COLO829 (cell line): ENCODE data around the gene PSMD1.
"Not testable (repeated sequence)": the region's sequence is repeated elsewhere in the genome, so short reads cannot be mapped to it uniquely, and the experiment has no call there.

Source experiments
- DNase-seq: peaks from one replicate; pipeline ENCODE4 v3.0.0; 2012; ENCODE audit warnings: low spot score

Gene PSMD1

DNA sequence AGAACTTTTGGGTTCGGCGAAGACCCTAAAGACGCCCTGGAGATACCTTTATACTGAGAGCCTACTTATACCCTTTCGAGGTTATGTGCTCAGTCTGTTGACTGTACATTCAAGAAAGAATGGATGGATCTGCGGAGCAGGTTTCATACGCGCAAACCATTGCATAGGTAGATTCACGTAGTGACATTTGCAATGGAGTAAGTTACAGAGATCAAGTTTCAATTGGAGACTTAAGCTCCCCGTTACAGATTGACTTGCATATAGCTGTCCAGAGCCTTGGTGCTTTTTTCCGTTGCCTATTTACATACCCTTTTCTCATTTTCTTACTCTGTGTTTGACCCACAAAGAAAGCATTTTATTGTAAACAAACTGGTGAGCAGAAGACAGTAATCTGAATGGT is 923 bp downstream of the PSMD1 start:
- DNase-seq: no peak

DNA sequence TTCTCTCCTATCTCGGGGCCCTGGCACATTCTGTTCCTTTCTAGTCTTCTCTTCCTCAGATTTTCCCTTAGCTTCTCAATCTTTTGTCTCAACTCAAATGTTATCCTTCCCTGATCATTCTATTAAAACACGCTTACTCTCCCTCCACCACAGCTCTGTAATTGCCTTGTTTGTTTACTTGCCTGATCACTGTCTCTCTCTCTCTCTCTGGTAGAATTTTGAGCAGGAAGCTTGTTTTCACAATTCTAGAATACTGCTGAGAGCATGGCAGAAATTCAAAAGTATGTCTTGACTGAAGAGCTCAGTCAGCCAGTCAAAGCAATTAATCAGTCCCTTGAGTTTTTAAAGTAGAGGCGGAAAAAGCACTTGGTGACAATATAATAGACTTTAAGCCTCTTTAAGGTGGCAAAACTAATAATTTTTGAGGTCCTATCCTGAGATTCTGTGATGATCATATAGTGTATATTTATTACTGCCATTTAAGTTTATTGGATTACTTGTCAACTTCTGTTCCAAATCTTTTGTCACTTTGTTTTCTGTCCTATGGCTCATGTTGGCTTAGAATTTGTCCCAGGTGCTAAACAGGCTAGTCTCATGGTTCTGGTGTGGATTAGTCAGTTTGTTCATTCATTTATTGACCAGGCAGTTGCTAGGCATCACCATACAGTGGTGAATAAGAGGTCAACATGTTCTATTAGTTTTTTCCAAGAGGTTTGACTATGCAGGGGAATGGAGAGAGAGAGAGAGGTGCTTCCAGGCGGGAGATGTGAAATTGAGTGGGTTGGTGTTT is 2.3 kb downstream of the PSMD1 start:
- DNase-seq: no peak

DNA sequence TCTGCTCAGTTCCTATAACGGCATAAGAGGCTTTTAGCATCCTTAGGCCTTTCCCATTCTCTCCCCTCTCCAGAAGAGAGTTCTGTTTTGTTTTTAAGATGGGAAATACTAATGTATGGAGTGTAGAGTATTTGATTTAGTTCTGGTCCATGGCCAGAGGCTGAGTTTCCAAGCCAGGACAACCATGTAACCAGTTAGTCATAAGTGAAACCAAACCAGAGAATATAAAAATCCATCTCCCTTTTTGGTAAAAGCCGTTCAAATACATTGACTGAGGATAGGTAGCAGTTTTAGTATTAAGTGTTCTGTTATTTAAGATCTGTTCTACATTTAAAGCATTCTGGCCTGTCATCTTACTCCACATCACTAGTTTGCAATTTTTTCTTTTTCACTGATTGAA is 3.1 kb downstream of the PSMD1 start:
- no peak for DNase-seq

GRCh38 chr2:231062776-231063175 is 6.1 kb downstream of the PSMD1 start:
- no peak for DNase-seq

- no peak for DNase-seq
These were observed 6.7 kb downstream of the PSMD1 start for GRCh38 chr2:231063347-231063746.

- DNase-seq: no peak
These were observed 9.3 kb downstream of the PSMD1 start for GRCh38 chr2:231065966-231066365.

- not testable (repeated sequence) for DNase-seq
These were observed 10.9 kb downstream of the PSMD1 start for GRCh38 chr2:231067531-231067930.

- DNase-seq: no peak
These were observed 12.0 kb downstream of the PSMD1 start for GRCh38 chr2:231068525-231069222.

DNA sequence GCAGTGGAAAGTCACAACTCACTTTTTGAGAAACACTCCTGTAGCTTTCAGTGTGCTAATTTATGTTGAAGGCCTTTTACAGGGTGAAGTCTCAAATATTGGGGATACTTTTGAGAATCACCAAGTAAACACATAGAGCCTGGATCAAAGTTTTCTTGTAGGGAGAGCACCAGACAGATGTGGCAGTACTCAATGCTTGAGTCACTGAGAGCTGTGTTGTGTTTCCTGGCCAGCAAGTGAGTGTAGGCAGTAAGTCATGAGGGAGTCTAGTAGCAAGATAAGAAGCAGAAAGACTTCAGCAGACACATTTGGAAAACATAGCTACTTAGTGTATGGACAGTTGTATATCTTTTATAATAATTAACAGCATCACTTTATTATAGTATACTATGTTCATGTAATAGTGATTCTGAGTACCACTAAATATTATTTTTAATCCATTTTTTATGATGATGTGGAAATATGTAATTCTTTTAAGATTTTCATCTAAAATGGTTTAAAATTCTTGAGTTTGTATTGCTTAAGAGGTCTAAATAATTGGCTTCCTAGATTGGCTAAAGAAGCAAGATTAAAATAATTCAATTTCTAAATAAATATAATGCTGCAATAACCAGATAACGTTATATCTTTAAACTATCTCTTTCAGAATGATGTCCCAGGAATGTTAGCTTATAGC is 12.8 kb downstream of the PSMD1 start:
- DNase-seq: no peak

- no peak for DNase-seq
These were observed 27.9 kb downstream of the PSMD1 start for GRCh38 chr2:231084565-231084964.

DNA sequence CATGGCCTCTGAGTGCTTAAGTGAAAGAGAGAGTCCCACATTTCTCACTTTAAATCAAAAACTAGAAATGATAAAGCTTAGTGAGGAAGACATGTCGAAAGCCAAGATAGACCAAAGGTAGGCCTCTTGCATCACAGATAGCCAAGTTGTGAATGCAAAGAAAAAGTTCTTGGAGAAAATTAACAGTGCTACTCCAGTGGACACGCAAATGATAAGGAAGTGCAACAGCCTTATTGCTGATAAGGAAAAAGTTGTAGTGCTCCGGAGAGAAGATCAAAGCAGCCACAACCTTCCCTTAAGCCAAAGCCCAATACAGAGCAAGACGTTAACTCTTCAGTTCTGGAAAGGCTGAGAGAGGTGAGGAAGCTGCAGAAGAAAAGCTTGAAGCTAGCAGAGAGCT is 32.1 kb downstream of the PSMD1 start:
- no peak for DNase-seq

DNA sequence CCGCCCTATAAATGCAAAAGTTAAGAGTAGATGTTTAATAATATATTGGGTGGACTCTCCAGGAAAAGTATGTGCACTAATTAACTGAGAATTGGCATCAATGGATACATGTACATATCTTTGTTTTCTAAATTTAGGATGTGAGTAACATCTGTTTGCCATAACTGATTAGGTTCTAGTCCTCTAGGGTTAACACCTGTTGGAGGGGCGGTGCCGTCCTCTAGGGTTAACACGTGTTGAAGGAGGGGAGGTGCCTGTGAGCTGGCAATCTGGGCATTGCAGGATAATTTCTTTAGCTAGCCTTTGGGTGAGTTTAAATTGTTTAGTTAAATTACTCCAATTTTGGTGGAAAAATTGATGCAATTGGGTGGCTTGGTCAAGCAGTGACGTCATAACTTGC is 37.3 kb downstream of the PSMD1 start:
- DNase-seq: no peak

- DNase-seq: no peak
These were observed 38.2 kb downstream of the PSMD1 start for GRCh38 chr2:231094736-231095346.

GRCh38 chr2:231099918-231100317 is 43.3 kb downstream of the PSMD1 start:
- no peak for DNase-seq

DNA sequence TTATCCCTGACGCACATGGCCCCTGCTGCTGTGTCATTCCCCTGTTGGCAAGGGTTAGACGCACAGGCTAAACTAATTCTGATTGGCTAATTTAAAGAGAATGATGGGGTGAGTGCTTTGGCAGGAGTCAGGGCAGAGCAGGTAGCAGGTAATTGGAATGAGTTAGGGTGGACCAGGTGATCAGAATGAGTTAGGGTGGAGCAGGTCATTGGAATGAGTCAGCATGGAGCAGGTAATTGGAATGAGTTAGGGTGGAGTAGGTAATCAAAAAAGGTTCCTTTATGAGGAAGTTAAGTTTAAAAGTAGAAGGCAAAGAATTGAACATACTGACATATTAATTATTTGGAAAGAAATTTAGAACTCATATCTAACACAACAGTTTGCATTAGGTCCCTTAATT is 43.7 kb downstream of the PSMD1 start:
- not testable (repeated sequence) for DNase-seq

DNA sequence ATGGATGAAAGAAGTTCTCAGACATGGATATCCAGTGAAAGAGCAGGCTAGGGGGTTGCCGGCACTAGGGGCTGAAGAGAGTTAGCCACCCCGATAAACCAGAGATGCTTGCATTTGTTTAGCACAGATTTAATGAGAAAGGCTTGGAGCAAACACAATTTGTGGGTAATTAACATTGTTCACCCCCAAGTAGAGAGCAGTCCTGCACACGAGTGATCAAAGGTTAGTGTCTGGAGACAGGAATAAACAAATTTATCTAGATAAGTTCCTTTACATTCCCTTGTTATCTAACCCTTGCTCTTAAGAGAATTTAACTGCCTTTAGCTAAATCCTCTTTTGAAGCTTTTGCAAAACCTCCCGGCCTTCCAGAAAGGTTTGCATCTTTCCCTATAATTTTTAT is 44.3 kb downstream of the PSMD1 start:
- DNase-seq: no peak

DNA sequence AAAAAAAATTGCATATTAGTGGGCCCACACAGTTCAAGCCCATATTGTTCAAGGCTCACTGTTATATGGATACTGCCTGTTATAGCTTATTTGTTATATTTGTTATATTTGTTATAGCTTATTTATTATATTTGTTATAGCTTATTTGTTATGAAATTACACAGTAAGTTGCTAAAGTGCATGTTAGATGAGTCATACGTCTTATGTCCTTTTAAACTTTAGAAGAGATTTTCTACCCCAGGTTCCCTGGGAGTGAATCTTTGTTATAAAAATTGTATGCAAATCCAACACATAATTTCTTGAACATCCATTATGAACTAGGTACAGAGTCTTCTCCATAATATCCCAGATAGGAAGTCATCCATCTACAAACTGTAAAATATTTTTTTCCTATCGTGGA is 46.1 kb downstream of the PSMD1 start:
- no peak for DNase-seq

- peak; percentile 58 for DNase-seq
These were observed 47.5 kb downstream of the PSMD1 start for GRCh38 chr2:231104115-231104713.

DNA sequence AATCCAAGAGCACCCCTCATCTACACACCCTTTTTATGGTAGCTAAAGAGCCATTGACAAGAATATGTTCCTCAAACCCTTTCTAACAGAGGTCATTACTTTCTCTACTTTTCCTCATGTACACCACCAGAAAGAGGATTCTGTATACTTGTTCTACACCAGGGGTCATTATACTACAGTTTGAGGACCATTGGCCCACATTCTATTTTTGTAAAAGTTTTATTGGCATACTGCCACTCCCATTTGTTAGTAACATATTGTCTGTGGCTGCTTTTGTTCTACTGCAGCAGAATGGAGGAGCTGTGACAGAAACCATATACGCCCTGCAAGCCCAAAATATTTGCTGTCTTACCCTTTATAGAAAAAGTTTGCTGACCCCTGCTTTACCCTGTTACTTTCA is 53.9 kb downstream of the PSMD1 start:
- DNase-seq: no peak

- no peak for DNase-seq
These were observed 55.3 kb downstream of the PSMD1 start for GRCh38 chr2:231111987-231112386.

DNA sequence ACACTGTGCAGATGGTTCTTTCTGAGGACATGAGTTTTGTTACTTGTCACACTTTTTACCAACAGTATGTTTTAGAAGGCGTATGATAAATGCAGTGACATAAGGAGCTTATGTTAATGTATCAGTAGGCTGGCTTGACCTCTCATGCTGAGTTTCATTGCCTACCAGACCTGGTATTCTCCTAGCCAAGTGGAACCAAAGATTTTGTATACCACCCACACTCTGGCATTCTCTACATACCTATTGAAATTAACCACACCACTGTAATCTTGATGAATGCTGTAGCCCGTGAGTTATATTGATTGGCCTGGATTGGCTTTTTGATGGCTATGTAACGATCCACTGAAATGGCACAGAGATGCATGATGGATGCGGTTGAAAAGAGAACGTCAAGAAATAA is 56.8 kb downstream of the PSMD1 start:
- no peak for DNase-seq

DNA sequence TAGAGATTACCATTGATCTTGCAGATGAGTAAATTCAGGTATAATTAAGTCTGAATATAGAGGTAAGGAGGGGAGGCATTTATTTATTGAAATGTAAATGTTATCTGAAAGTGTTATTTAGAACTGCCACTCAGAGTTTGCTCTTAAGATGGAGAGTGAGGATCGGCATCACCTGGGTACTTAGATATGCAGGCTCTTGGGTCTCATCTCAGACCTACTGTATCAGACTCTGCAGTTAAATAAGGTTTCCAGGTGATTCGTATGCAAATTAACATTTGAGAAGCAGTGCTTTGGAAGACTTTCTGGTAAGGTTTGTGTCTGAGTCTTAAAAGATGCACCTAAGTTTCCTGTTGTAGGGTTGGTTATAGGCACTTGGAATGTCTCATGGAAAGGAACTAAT is 59.0 kb downstream of the PSMD1 start:
- DNase-seq: no peak
